Measurements from ENCODE around the gene PAK5.

Gene PAK5

DNA sequence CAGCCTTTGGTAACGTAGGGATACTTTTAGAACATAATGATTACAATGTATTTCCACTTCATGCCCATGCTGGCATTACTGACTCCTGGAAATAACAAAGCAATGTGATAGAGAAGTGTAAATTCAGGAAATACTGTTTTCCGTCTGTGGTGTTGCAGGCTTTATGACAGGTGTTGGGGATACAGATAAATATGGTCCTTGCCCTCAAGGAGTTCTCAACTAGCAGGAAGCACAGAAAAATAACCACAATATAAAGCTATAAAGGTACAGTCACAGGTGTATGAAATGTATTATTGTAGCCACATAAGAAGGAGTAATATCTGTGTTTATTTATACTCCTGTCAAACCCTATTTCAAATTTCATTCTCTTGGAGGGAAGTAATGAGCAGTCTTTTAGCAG is 337.4 kb downstream of the PAK5 start:
- H3K4me3 ChIP-seq (ENCODE audit: low read depth, low read length) = no peak overlapping the region

DNA sequence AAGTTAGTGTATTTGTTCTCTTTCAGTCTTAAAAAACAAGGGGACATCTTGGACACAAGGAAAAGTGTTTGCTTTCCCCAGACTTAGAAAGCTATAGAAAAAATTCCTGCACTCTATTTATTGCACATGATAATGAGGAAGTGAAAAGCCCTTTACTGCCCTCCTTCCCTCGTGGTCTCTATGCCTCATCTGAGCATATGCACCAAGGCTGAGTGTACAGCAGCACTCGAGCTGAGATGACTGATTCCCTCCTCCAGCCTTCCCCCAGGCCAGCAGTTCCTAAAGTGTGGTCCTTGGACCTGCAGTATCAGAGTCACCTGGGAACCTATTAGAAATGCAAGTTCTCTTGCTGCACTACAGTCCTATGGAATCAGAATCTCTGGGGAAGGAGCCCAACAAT is 338.8 kb downstream of the PAK5 start:
- no peak overlapping the region for H3K4me3 ChIP-seq (ENCODE audit: low read depth, low read length)

DNA sequence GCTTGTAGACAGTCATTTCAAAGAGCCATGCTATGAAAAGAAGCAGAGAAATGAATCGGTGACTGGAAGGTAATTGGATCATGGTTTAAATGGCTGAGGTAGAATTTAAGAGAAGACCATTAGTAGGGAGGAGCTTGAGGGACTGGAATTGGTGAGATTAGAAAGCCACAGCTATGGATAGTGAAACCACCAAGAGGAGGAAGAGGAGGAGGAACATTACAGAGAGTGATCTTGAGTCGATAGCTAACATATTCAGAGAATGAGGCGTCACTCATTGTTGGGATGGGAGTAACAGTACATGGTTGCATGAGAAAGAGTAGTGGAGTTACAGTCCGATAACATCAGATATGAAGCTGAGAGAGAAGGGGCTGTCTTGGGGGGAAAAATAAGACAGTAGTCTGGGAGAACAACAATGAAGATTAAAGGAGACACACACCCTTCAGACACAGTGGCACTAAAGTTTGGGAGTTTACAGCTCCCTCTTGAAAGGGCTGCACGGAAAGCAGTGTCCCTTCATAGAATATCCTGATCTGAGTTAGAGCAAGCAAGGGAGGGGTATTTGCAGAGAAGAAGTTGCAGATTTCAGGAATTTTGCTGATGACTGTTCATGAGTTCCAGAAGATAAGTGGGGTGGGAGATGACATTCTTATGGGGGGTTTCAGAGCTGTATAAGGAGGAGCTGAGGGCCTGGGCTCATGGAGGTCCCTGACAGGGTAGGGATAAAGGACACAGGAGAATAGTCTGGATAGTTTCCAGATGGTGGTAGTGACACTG is 339.6 kb downstream of the PAK5 start:
- H3K4me3 ChIP-seq (ENCODE audit: low read depth, low read length) = no peak overlapping the region

DNA sequence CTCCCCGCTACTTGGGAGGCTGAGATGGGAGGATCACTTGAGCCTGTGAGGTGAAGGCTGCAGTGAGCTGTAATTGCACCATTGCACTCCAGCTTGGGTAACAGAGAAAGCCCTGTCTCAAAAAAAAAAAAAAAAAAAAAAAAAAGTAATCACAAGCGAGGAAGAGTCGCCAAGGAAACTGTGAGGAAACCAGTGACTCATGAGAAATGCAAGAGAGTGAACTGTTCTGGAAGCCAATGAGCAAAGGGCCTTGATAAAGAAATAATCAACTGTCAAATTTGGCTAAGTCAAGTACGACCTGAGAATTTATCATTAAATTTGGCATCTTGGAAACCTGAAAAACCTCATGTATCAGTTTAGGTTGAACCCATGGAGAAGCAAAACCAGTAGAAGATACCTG is 340.6 kb downstream of the PAK5 start:
- no peak overlapping the region for H3K4me3 ChIP-seq (ENCODE audit: low read depth, low read length)

DNA sequence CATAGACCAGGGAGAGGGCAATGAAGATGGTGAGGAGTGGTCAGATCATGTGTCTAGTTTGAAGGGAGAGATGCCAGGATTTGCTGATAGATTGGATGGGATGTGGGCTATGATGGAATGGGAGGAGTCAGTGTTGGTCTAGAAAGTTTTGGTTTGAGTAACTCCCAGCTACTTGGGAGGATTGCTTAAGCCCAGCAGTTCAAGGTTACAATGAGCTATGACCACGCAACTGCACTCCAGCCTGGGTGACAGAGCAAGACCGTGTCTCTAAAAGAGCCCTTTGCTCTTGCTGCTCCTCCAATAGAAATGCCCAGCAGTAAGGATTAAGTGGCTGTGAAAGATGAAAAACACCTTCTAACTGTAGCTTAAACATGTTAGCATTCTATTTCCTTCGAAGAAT is 342.7 kb downstream of the PAK5 start:
- H3K4me3 ChIP-seq (ENCODE audit: low read depth, low read length) = no peak overlapping the region

DNA sequence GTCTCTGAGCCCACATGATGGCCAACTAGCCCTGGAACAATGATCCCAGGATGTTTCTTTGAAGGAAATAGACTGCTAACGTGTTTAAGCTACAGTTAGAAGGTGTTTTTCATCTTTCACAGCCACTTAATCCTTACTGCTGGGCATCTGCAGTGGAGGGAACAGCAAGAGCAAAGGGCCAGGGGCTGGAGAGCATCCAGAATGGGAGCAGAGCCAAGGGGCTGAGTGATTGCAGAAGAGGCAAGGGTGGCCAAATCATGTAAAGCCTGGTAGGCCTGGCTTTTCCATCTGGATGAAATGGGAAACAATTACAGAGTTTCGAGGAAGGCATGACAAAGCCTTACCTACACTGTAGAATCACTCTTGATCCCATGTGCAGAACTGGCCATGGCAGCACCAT is 343.2 kb downstream of the PAK5 start:
- H3K4me3 ChIP-seq (ENCODE audit: low read depth, low read length) = no peak overlapping the region

DNA sequence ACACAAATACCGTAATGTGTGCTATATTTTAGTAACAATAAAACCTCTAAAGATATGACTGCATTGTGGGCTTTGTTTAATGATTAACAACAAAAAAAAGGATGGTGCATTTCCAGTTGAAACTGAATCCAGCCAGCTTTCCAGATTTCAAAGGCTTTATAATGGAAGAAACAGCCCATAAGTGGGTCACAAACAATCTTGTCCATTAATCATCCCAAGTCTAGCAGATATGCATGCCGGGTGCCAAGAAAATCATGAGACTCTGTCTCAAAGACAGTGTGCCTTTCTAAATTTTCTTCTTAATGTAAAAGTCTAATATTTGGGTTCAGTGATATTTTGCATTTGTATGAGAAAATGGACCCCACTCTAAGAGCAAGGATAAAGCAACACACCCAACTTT is 345.1 kb downstream of the PAK5 start:
- no peak overlapping the region for H3K4me3 ChIP-seq (ENCODE audit: low read depth, low read length)

DNA sequence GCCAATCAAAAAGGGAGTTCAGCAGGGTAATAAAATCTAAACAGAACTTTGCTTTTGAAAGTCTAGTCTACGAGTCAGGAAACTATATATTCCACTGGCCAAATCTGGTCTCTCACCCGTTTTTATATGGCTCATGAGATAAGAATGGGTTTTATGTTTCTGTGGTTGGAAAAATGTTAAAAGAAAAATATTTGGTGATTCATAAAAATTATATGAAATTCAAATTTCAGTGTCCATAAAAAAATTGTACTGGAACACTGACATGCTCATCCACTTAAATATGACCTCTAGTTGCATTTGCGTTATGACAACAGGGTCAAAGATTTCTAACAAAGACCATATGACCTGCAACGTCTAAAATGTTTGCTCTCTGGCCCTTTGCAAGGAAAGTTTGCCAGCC is 346.8 kb downstream of the PAK5 start:
- no peak overlapping the region for H3K4me3 ChIP-seq (ENCODE audit: low read depth, low read length)

DNA sequence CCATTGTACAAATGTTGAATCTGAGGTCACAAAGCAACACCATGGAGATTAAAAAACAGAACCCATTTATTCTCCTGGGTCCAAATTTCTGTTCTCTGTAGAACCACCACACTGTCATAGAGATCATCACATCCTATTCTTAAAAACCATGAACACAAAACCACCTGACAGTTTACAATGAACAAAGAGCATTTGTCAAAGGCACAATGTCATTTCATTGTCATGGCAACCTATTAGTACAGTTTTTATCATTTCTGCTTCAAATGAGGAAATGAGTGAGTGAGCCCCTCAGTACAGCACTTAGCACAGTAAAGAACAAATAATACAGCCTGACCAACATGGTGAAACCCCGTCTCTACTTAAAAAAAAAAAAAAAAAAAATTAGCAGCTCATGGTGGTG is 347.6 kb downstream of the PAK5 start:
- no peak overlapping the region for H3K4me3 ChIP-seq (ENCODE audit: low read depth, low read length)

DNA sequence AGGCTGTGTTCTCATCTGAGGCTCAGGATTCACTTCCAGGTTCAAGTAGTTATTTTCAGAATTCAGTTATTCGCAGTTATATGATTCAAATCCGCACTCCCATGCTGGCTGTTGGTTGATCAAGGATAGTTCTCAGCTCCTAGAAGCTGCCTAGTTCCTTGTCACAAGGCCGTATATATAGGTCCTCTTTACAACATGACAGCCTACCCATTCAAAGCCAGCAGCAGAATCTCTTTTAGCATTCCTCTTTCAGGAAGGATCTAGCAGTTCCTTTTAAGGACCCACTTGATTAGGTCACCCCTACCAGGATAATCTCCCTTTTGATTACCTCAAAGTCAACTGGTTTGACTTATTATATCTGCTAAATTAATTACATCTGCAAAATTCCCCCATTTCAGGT is 348.2 kb downstream of the PAK5 start:
- H3K4me3 ChIP-seq (ENCODE audit: low read depth, low read length) = no peak overlapping the region

DNA sequence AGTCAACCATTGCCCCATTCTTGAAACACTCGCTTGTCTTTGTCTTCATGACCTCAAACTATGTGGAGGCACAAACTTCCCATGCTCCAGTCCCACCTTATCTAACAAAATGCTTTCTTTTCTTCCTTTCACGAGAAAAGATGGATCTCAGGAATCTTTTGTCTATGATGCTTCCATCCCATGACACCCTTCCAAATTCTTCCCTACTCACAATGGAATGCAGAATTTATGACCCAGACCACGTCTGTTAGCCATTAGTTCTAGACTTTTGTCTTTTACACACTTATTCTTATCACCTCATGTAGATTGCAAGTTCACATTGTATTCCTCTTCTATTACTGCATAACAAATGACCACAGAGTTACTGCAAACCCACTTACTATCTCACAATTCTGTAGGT is 348.7 kb downstream of the PAK5 start:
- no peak overlapping the region for H3K4me3 ChIP-seq (ENCODE audit: low read depth, low read length)

DNA sequence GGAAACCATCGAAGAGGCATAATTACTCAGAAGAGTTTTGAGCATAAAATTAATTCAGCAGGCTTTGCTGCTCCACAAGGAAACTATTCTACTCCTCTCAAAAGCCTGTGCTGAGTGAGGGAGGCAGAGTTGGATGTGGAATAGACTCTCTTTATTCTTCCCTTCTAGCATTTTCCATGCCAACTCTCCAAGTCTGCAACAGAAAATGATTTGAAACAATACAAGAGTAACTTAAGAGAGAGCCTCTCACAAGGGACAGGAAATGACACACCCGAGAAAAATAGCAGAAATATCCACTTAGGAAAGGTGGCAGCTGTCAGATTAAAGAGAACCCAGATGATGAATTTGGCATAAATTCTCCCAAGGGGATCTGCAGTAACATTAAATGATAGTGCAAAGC is 350.8 kb downstream of the PAK5 start:
- H3K4me3 ChIP-seq (ENCODE audit: low read depth, low read length) = no peak overlapping the region
